K562 (cell line): ENCODE results near the gene CLHC1. TPM values are rescaled to one million over a fixed set of nuclear protein-coding genes. Genes with fewer than 3 reads are reported as not detected.

Source experiments
- ELK3 ChIP-seq: fragments of 450-650 bp; formaldehyde crosslinking; IDR thresholded peaks from 2 replicates; pipeline ENCODE4 v1.4.0; 2020; ENCODE audit warnings: mild to moderate bottlenecking
- ETV6 ChIP-seq, 3 experiments: fragments of 150-350 bp in 1 of 3; sonication (generic) in 1 of 3; formaldehyde crosslinking in 1 of 3; IDR thresholded peaks; 2 replicates each; pipeline versions ENCODE4 v1.6.1 to v1.8.0; 2014 to 2022; ENCODE audit warnings: borderline replicate concordance in 2 of 3, low read depth in 2 of 3, antibody characterized with exemption in 1 of 3, low read length in 1 of 3, mild to moderate bottlenecking in 1 of 3, missing genetic modification reagents in 1 of 3
- MCM5 ChIP-seq: fragments of 450-650 bp; IDR thresholded peaks from 2 replicates; pipeline ENCODE4 v1.6.1; 2016; ENCODE audit warnings: low read depth
- SRSF1 ChIP-seq: fragments of 200-400 bp; formaldehyde crosslinking; IDR thresholded peaks from 2 replicates; pipeline ENCODE4 v1.6.1; 2017; ENCODE audit warnings: mild to moderate bottlenecking, low read depth, low read length, moderate library complexity
- ZMIZ1 ChIP-seq, 2 experiments: fragments of 150-350 bp in 1 of 2; IDR thresholded peaks; 2 replicates each; pipeline ENCODE4 v1.6.1; 2012 to 2016; ENCODE audit warnings: low read depth in 2 of 2, low read length in 2 of 2, mild to moderate bottlenecking in 1 of 2, moderate library complexity in 1 of 2
- ZNF263 ChIP-seq: sonication (generic); formaldehyde crosslinking; IDR thresholded peaks from 2 replicates; pipeline ENCODE4 v1.8.0; 2022; ENCODE audit warnings: mild to moderate bottlenecking, missing genetic modification reagents, borderline replicate concordance
- ZSCAN29 ChIP-seq: fragments of 450-650 bp; IDR thresholded peaks from 2 replicates; pipeline ENCODE4 v1.6.1; 2017
- polyA plus RNA-seq, 8 experiments: library from polyadenylated mRNA; depleted of rRNA in 4 of 8; stranded (reverse) in 5 of 8; unstranded in 3 of 8; fragments of >200 nt; fragmentation: Nextera tagmentation in 2 of 8; fragmentation: Illumina TruSeq in 1 of 8; extraction: Ambion mirVana in 2 of 8; extraction: Trizol in 1 of 8; gene quantifications; 2 replicates each; pipeline versions ENCODE4 v1.2.1 to v1.2.3, GENCODE V29; 2011 to 2014; ENCODE audit warnings: inconsistent platforms in 1 of 8, missing spikeins in 1 of 8
- total RNA-seq, 7 experiments: library from RNA; depleted of rRNA in 6 of 7; stranded (reverse); fragments of >200 nt in 6 of 7; fragmentation: Illumina TruSeq in 2 of 7; extraction: Trizol in 2 of 7; gene quantifications; 2 replicates each; pipeline versions ENCODE4 v1.2.1 to v1.2.3, GENCODE V29; 2011 to 2021; ENCODE audit warnings: low replicate concordance in 1 of 7

The CLHC1 gene
- total and polyA plus RNA-seq, 9 of the 15 experiments (the other 6 are each of a cell fraction or from before 2014, with no cell fraction given), result 3.7 to 14.3 (median 8.6) TPM

GRCh38 chr2:55232863-55233657, 967 bp upstream of the CLHC1 start (continued):
- TF ChIP-seq ELK3 (CRISPR knock-in tag) (no peak), ZNF263 (CRISPR knock-in tag) (no peak), SRSF1 (no peak), MCM5 (no peak), ZMIZ1 (IDR thresholded peaks at IDR 0.05; ENCODE audit: low read depth in 2 of 2, low read length in 2 of 2) (no peak), ETV6 (IDR thresholded peaks at IDR 0.05; ENCODE audit: borderline replicate concordance in 1 of 2, low read depth in 2 of 2, low read length in 1 of 2) (0 out of 4 replicates have a peak, but pooled peaks of 1 of the 2 experiments have one; percentile 41), ETV6 (CRISPR knock-in tag; IDR thresholded peaks at IDR 0.05; ENCODE audit: borderline replicate concordance) (no peak), ZSCAN29 (no peak; the same call in 1 of the 2 replicates)
